GM19238 (cell line): ENCODE measurements around the gene CDK5R1.

Source experiments
- DNase-seq: peaks from one replicate; pipeline ENCODE4 v3.0.0; 2011; ENCODE audit warnings: low spot score; ENCODE audit not compliant: insufficient read length

CDK5R1 gene

DNA sequence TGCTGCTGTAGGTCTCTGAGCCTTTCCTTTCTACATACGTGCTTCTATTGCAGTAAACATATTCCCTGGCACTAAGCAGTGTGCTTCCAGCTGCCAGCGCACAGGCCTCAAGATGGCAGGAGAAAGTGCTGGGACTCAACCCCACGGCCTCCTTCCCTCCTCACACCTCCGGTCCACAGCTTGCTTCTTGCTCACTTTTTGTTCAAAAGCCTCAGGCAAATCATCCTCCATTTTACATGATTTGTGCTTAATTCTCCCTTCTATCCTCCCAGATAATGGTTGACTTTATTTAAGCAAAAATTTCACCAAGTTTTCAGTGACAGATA lies 5.4 kb downstream of the CDK5R1 start:
- no peak for DNase-seq

DNA sequence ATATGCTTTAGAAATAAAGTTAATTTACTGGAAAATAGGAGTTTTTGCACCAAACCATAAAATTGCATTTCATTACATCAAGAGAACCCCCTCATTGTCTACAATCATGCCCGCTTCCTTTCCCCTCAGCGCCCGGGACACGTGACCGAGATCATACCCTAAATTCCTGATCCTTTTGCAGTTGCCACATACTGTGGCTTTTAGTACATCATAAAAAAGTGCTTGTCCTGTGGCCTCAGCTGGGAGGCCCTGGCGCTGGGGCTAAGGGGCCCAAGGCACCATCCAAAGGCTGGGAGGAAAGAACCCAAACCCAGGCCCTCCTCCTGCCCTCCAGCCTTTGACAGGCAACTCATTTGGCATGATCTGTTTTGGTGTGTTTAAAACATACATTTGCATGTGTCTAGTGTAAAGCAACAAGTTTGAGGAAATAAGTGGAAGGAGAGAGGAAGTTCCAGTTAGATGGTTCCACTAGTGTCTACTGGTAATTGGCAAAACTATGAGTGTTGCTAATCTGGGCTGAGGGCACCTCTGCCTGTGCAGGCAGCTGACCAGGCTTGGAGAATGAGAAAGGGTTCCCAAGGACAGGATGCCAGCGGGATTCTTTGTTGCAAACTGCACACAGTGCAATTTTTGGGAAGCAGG lies 6.0 kb downstream of the CDK5R1 start:
- no peak for DNase-seq

DNA sequence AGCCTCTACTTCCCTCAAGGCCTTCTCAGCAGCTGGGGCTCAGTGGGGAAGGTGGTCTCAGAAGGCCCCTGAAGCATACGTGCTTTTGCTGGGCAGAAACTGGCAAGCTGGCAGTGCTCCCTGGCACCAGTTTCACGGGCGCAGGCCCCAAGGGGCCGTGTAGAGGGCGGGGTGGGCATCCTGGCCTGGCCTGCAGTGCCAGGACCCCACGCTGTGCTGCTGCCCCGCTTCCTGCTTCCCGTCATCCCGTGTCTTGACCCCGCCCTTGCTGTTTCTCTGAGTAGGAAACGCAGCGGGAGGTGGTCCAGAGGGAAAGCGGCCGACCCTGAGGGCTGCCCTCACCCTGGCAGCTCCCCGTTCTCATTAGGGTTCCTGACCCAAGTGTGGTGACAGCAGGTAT lies 6.8 kb downstream of the CDK5R1 start:
- no peak for DNase-seq

DNA sequence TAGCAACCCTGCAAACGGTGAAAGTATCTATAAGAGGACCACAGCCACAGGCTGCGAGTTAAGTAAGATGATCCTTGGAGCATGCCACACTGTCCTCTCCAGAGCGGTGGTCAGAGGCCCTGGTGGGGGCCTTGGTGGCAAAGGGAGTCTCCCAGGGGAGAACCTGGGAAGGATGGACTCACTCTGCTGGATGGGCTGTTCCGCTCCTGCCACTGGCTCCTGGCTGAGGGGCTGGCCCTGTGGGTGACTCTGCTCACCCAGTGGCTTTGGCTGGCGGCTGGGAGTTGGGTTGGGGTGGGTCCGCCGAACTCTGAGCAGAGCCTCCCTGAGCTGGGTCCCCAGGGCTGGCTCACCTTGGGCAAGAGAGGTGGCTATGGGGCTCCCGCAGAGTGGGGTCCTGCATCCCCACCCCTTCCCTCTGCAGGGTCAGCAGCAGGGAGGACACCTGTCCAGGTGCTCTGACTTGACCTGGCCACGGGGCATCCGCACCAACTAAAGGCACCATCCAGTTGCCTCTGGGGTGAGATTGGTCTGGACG lies 7.3 kb downstream of the CDK5R1 start:
- DNase-seq = no peak

DNA sequence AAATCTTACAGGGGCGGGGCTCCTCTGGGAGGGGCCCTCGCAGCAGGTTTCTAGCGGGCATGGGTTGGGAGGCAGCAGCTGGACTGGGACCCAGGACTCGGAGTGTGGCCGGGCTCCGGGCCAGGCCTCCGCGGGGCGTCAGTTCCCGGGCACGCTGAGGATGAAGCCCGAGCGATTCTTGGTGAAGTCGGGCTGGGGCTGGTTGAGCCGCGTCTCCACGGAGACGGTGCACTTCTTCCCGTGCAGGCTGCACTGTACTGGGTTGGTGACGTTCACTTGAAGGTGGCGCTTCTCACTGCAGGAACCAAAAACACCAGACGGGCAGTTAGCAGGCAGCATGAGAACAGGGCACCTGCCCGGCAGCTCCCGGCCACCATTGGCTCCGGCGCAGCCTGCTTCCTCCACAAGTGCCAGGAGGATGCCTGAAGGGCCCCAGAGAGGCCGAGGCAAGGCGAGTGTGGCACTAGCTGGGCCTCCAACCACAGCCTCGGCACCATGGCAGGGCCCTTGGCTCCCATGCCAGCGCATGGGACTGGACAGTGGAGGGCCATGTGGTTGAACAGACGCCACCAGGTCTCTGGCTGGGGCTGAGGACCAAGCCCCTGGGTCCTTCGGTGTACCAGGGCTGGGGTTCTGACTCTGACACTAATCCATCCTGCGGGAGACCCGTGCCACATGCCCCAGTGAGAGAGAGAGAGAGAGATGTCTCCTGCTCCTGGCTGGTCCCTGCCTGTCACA lies 8.0 kb downstream of the CDK5R1 start:
- DNase-seq = no peak

DNA sequence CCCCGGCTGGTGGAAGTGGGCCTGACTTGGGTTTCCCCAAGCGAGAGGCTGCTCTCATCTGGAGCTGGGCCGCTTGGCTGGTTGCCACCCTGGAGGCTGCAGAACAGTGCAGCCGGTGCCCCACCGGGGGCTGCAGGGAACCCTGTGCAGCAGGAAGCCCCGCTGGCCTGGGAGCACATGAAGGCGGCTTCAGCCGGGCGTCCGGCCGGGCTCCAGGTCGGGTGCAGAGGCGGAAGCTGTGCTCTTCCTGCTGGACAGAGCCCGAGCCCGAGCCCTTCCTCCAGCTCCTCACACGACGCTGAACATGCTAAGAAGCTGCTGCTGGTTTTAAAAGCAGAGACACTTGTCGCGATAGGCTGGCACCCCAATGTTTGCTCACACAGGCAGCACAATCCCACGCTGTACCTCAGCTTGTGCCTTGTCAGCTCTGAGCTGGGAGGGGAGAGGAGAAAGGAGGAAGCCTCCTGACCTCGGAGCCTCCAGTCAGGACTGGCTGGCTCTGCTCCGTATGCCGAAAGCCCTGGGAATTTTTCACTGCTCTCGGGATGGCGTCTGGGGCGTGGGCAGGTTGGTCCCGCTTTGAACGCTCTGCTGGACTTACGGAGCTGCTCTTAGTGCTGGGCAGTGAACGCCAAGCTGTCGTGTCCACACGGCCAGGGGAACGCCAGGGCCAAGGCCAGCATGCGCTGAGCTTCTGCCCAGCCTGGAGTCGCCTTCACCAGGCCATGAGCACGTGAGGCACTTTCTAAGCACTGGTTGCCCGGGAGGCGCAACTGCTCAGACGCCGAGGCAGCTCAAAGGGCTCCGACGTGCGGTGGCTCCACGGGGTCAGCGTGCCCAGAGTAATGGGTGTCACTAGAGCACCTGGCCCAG lies 8.8 kb downstream of the CDK5R1 start:
- no peak for DNase-seq

DNA sequence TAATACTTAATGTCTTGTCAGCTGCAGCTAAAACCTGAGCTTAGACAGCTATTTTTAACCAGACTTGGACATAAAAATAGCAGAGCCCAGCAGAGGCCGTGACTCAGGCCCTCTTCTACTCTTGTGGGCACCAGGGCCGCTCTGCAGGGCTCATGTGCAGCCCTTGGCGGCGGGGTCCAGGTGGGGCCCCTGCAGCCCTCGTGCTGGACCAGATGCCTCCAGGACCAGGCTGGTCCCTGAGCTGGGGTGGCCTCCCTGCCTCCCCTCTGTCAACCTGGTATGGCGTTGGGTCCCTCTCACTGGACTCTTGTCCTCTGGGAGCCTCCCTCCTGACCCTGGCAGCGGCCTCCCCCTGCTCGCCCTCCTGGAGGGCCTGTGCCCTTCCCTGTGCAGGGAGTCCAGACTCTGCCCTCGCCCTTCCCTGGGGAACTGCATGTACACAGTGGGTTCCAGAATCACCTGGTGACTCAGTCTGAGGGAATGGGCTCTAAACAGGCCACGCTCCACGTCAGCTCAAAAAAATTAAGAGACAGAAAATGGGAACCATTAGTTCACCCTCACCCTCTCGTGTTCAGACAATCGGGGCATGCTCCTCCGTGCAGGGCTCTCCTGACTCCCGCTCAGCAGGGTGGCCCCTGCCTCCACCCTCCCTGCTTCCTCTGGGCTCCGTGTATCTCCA lies 9.7 kb downstream of the CDK5R1 start:
- DNase-seq = no peak

DNA sequence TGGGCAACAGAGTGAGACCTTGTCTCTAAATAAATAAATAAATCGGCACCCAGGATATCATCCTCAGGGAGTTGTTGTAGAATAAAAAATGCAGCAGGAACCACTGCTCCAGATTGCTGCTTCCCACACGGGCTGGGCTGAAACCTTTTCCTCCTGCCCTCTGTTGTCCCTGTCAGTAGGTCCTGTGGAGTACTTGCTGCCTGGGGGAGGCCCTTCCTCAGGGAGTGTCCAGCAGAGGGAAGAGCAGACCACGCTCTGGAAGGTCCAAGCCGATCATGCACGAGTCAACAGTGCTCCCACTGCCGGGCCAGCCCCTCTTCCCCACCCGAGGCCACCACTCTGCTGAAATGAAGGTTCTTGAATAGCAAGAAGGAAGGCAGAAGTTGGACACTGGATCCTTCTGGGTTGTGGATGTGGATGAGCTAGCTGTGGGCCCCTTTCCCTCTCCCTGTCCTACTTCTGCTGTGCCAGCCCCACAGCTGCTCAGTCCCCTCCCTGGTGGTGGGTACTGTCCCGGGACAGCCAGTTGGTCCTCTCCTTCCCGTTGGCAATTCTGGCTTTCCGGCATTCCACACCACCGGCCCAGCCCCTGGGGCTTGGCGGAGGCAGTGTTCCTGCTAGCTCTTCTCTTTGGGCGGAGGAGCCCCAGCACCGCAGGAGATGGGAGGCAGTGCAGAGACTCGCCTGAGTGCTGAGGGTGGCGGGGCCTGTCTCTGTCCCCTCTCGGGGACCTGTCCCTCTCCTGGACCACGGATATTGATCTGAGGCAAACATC lies 10.8 kb downstream of the CDK5R1 start:
- DNase-seq = no peak

DNA sequence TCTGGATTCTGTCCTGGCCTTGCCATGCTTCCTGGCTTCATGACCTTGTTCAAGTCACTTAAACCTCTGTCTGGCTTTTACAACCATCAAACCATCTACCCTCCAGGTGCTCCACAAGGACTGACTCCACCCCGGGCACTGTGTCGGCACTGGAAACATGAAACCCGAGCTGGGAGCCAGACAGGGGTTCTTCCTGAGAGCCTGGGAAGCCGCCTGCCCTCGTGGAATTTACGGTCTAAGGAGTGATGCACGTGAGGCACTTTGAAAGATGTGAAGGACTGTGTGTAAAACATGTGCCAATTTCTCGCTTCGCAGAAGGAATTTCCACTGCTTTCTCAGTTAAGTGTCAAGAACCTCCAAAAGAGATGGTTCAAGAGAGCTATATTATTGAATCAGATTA lies 11.6 kb downstream of the CDK5R1 start:
- DNase-seq = no peak

DNA sequence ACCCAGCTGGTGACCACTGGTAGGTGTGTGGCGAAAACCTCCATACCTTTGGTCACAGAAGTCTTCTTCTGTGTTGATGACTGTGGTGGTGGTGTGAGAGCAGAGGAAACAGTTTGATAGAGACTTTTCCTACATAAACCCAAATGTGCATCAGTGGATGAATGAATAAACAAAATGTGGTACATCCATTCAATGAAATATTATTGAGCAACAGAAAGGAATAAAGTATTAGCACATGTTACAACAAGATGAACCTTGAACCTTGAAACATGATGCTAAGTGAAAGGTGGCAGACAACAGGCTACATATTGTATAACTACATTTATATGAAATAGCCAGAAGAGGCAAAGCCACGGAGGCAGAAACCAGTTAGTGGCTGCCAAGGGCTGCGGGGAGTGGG lies 15.2 kb downstream of the CDK5R1 start:
- DNase-seq = no peak

DNA sequence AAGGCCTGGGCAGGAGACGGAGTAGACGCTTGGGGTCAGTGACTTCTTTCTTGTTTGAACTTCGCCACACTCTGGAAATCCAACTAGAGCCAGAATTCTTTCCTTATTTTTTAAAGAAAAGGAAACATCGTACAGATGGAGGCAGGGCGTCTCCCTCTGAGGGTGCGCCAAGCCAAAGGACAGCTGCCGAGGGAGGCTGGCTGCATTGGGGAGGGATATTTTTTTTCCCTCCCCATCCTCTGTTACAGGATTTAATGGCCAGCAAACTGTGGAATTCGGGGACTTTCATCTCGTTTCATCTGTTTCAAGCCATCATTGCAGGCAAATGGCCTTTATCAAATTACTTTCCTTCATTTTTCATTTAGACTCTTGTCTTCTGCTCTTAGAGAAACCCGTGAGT lies 15.9 kb downstream of the CDK5R1 start:
- no peak for DNase-seq

DNA sequence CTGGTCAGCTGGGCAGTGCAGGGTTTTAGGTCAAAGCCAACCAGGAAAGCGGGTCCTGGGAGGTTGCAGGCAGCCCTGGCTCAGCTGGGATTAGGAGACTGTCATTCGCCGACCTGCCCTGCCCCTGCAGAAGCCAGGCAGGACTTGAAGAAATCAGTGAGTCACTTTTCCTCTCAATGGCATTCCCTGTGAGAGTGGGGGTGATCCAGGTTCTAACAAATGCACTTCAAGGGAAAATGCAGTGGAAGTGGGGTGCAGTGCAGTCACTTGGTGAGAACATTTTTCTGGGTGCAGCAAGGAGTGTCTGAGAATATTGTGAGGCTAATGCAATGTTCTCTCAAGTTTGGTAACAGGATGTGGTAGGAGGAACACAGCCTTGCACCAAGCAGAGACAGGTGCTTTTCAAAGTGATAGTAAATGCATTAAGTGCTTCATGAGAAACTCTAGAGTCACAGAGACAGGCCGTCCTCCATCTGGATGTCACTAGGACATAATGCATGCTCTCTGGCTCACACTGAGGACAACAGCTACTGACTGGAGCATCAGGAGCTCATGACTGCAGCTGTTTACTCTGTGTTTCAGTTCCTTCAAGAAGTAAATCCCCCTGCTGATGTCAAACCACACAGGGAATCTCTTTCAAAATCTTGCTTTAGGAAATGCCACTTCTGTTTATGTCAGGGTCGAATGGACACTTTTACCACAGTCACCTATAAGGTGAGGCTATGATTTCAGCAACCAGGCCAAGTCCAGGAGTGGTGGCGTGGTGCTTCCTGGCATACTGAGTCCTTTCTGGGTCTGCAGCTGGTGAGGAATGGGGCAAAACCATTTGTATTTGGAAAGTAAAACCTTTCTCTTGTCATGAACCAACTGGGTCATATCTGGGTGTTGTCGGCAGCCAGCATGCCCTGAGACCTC lies 16.7 kb downstream of the CDK5R1 start:
- peak; percentile 63 for DNase-seq

DNA sequence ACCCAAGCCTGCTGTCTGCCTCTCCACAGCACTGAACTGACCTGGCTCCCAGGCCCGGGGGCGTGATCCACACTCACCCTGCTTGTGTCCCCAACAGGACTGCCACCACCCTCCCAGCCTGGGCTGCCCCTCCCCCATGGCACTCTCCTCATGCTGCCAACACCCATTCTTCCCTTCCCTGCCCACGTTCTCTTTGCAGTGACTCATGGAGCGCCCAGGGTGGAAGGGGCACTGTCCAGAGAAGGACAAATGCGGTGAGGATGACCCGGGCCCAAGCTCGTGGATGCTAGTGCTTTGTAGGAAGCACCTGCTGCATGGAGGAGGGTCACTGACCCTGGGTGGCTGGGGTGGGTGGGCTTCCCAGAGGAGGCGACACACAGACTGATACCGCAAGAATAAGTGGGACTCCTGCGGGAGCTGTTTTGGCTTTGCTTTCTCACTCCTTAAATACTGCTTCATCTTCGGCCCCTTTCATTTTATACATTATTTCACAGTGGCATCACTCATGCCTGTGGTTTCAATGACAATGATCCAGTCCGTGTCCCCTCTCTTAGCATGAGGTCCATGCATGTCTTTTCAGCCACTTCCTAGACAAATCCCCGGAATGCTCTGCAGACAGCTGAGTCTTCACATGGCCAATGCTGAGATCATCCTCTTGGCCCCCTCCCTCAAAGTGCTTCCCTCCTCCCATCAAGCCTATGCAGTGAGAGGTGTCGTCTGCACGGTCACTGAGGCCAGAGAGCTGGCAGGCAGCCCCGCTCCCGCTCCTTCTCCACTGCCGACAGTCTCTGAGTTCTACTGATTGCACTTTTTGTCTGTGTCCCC lies 17.6 kb downstream of the CDK5R1 start:
- no peak for DNase-seq

DNA sequence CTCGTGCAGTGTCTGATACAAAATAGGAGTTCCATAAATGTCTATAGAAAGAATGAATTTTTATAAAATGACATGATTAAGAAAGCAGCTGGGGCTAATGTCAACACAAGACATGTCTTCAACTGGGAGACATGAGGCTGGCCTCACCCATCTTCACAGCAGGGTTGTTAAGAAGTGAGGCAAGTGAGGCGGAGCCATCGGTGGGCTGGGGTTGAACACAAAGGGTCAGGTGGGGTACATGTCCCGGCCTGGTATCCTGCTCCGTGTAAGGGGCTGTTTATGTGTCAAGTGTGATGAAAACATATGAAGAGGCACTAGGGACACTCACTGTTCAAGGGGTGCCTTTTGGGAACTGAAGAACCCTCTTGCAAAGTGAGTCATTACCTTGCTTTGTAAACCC lies 22.1 kb downstream of the CDK5R1 start:
- DNase-seq = no peak

DNA sequence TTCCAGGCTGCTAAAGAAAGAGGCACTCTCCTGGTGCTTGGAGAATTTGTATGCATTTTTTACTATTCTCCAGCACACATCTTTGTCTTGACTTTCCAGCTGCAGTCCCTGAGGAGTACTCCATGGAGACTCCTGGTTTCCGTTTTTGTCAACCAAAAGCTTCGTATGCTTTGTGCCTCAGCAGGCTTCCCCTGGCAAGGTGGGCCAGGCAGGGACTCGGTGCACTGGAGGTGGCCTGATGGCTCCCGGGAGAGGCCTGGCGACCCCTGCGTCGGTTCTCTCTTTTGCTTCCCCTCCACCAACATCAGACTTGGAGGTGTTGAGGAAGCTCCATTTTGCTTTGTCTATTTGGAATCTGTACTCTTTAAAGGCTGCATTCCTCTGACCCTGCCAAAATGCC lies 23.7 kb downstream of the CDK5R1 start:
- DNase-seq = no peak

DNA sequence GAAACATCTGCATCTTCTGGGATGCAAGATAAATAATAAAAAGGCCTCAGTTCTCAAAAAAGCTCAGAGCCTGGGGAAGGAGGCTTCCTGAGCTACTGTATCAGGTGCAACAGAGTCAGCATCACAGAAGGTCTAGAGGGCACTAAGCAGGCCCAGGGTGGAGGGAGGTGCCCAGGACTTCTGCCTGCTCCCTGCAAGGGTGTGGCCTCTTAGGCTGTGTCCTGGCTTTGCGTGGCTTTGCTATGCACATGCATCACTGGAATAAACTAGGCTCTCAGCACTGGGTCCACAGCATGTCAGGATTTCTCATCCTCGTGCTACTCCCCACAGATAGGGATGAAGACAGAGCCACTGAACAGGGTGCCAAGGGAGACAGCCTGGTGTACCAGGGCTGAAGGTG lies 25.5 kb downstream of the CDK5R1 start:
- no peak for DNase-seq

DNA sequence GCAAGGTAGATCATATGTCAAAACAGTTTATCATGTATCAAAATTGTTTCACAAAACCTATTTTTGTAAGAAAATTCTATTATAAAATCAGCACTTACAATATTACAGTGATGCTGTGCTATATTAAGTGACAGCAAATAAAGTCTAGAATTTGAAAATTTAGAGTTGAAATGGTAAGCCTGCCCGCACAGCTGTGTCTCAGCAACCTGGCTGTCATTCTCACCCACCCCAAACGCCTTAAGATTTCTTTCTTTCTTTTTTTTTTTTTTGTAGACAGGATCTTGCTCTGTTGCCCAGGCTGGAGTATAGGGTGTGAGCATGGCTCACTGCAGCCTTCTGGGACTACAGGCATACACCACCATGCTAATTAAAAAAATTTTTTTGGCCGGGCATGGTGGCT lies 26.8 kb downstream of the CDK5R1 start:
- DNase-seq = no peak

DNA sequence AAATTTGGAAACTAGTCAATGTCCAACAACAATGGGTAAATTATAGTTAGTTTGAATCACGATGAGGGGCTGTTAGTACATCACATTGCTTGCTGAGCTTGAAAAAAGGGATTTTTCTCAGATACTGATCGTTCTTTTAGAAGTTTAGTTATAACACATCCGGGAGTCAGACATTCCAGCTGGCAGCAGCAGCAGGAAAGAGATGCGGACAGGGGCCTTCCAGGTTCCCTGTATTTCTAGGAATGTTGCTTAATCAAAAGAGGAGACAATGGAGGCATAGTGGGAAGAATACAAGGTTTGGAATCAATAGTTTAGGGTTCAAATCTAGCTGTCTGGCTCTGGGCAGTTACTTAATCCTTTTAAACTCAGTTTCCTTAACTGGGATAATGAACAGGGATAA lies 27.8 kb downstream of the CDK5R1 start:
- no peak for DNase-seq
